ENCODE data around the gene GALK1. TPM values are rescaled to one million over a fixed set of nuclear protein-coding genes. Genes with fewer than 3 reads are reported as not detected.
"Not testable (repeated sequence)": the region's sequence is repeated elsewhere in the genome, so short reads cannot be mapped to it uniquely, and the experiment has no call there.

GALK1 gene
- total RNA-seq, 1 experiment from 2014 or later: 36.7 TPM

- Histone ChIP-seq H3K56ac (ENCODE audit: insufficient read length, low read depth, low read length) (no peak overlapping the region), H4K8ac (replicated peaks; ENCODE audit: insufficient read length, low read depth, low read length) (no peak overlapping the region), H4K91ac (ENCODE audit: insufficient read length, low read depth, low read length) (no peak overlapping the region), H3K27ac (ENCODE audit: insufficient read length, low read depth, low read length) (no peak overlapping the region), H3K23ac (ENCODE audit: insufficient read length, low read depth, low read length) (no peak overlapping the region), H4K5ac (ENCODE audit: insufficient read length, low read depth, low read length) (no peak overlapping the region), H2BK5ac (ENCODE audit: insufficient read length, low read length) (no peak overlapping the region), H2AK5ac (ENCODE audit: insufficient read length, low read length) (no peak overlapping the region), H3K27me3 (ENCODE audit: insufficient read depth, low read length) (no peaks in the 10 kb centered on the region), H4K20me1 (ENCODE audit: control insufficient read depth, insufficient read depth, insufficient read length) (no peaks in the 10 kb centered on the region), H3K18ac (ENCODE audit: insufficient read length, low read depth, low read length) (peak overlapping the region; percentile 32), H3K23me2 (ENCODE audit: insufficient read length, low read depth, low read length, poor library complexity, severe bottlenecking) (no peaks in the 10 kb centered on the region), H3K79me2 (ENCODE audit: insufficient read depth, low read length) (peaks cover 3% of the 10 kb centered on the region; the same call in 1 of the 2 replicates), H2BK120ac (ENCODE audit: low read depth, low read length, poor library complexity, severe bottlenecking) (peak overlapping the region; percentile 40), H3K79me1 (ENCODE audit: insufficient read depth, low read depth, low read length, poor library complexity, severe bottlenecking) (no peaks in the 10 kb centered on the region), H3K9ac (ENCODE audit: extremely low read depth, insufficient read length, low read length) (peak overlapping the region; percentile 91), H3K9me3 (ENCODE audit: control insufficient read depth, low read depth, low read length) (no peaks in the 10 kb centered on the region), H2BK15ac (ENCODE audit: low read depth, low read length) (no peak overlapping the region), H3K14ac (ENCODE audit: insufficient read depth, low read length) (peak overlapping the region; percentile 92), H2BK20ac (ENCODE audit: low read depth, low read length, poor library complexity, severe bottlenecking) (no peak overlapping the region), H2BK12ac (ENCODE audit: insufficient read length, low read depth, low read length) (no peak overlapping the region), H3T11ph (ENCODE audit: low read length) (no peak overlapping the region), H3K4me1 (ENCODE audit: insufficient read depth, low read length) (peaks cover 1% of the 10 kb centered on the region; the same call in 1 of the 2 replicates), H3K4ac (ENCODE audit: low read depth, low read length) (no peak overlapping the region), H3K4me2 (ENCODE audit: insufficient read depth, insufficient read length, low read length) (peak overlapping the region; percentile 90), H2AFZ (ENCODE audit: low read length) (no peak overlapping the region)
- Mint-ChIP-seq H3K9me3 (peaks cover 2 to 3% of the 10 kb centered on the region in 2 experiments; a peak in 3 of 5 replicates), H3K4me1 (peaks cover 32 to 37% of the 10 kb centered on the region in 2 experiments), H3K36me3 (ENCODE audit: insufficient read depth in 1 of 3, low read depth in 3 of 3) (peaks cover 21 to 34% (median 33%) of the 10 kb centered on the region in 3 experiments), H3K27ac (peak overlapping the region; percentile 94 to 96 (median 95)), H3K27me3 (ENCODE audit: low read depth) (peaks cover 2% of the 10 kb centered on the region; the same call in 1 of the 2 replicates), H3K4me3 (peak overlapping the region; percentile 96 to 99)
- peak; percentile 75 for DNase-seq
- no CpG with 5 or more reads among the region's 38 CpGs for WGBS (ENCODE audit: extremely low coverage, insufficient read length, low lambda C conversion rate)
- peak; percentile 86 for TF ChIP-seq CTCF (conservative IDR thresholded peaks at IDR 0.05)
These were observed 13.9 kb upstream of the GALK1 start for GRCh38 chr17:75778861-75779249.

GRCh38 chr17:75778066-75778860 is 13.3 kb upstream of the GALK1 start:
- H2BK12ac ChIP-seq (ENCODE audit: insufficient read length, low read depth, low read length); H2BK15ac ChIP-seq (ENCODE audit: low read depth, low read length); H3K79me2 ChIP-seq (ENCODE audit: insufficient read depth, low read length); H2AFZ ChIP-seq (ENCODE audit: low read length); H2BK20ac ChIP-seq (ENCODE audit: low read depth, low read length, poor library complexity, severe bottlenecking); H4K8ac ChIP-seq (replicated peaks; ENCODE audit: insufficient read length, low read depth, low read length); H4K5ac ChIP-seq (ENCODE audit: insufficient read length, low read depth, low read length); H3K56ac ChIP-seq (ENCODE audit: insufficient read length, low read depth, low read length); H2BK5ac ChIP-seq (ENCODE audit: insufficient read length, low read length); H3K79me1 ChIP-seq (ENCODE audit: insufficient read depth, low read depth, low read length, poor library complexity, severe bottlenecking); H4K91ac ChIP-seq (ENCODE audit: insufficient read length, low read depth, low read length); H3K27ac ChIP-seq (ENCODE audit: insufficient read length, low read depth, low read length); H3K27me3 ChIP-seq (ENCODE audit: insufficient read depth, low read length); H2BK120ac ChIP-seq (ENCODE audit: low read depth, low read length, poor library complexity, severe bottlenecking); H3K9me3 Mint-ChIP-seq; H3T11ph ChIP-seq (ENCODE audit: low read length); H3K23ac ChIP-seq (ENCODE audit: insufficient read length, low read depth, low read length); H3K4ac ChIP-seq (ENCODE audit: low read depth, low read length); H3K9me3 ChIP-seq (ENCODE audit: control insufficient read depth, low read depth, low read length); H3K23me2 ChIP-seq (ENCODE audit: insufficient read length, low read depth, low read length, poor library complexity, severe bottlenecking); H3K4me1 ChIP-seq (ENCODE audit: insufficient read depth, low read length); H4K20me1 ChIP-seq (ENCODE audit: control insufficient read depth, insufficient read depth, insufficient read length); H2AK5ac ChIP-seq (ENCODE audit: insufficient read length, low read length); H3K27me3 Mint-ChIP-seq (ENCODE audit: low read depth): not testable (repeated sequence)
- Histone ChIP-seq H3K18ac (ENCODE audit: insufficient read length, low read depth, low read length) (peak overlapping the region; percentile 32), H3K4me2 (ENCODE audit: insufficient read depth, insufficient read length, low read length) (peak overlapping the region; percentile 90), H3K14ac (ENCODE audit: insufficient read depth, low read length) (peak overlapping the region; percentile 77; the same call in 1 of the 2 replicates), H3K9ac (ENCODE audit: extremely low read depth, insufficient read length, low read length) (peak overlapping the region; percentile 91)
- WGBS (ENCODE audit: extremely low coverage, insufficient read length, low lambda C conversion rate): no CpG with 5 or more reads among the region's 19 CpGs
- Mint-ChIP-seq H3K27ac (peak overlapping the region; percentile 94 to 96 (median 95)), H3K36me3 (ENCODE audit: insufficient read depth in 1 of 3, low read depth in 3 of 3) (peaks cover 21 to 34% (median 33%) of the 10 kb centered on the region in 3 experiments), H3K4me3 (peak overlapping the region; percentile 96 to 99), H3K4me1 (peaks cover 26 to 35% of the 10 kb centered on the region in 2 experiments)
- DNase-seq: peak; percentile 48
